8988T (cell line): Measurements from ENCODE around the gene SKOR1.

Experiments used
- DNase-seq: peaks from one replicate; pipeline ENCODE4 v3.0.0; 2011

The SKOR1 gene

GRCh38 chr15:67819636-67820035 is 5.7 kb upstream of the SKOR1 start:
- no peak for DNase-seq

DNA sequence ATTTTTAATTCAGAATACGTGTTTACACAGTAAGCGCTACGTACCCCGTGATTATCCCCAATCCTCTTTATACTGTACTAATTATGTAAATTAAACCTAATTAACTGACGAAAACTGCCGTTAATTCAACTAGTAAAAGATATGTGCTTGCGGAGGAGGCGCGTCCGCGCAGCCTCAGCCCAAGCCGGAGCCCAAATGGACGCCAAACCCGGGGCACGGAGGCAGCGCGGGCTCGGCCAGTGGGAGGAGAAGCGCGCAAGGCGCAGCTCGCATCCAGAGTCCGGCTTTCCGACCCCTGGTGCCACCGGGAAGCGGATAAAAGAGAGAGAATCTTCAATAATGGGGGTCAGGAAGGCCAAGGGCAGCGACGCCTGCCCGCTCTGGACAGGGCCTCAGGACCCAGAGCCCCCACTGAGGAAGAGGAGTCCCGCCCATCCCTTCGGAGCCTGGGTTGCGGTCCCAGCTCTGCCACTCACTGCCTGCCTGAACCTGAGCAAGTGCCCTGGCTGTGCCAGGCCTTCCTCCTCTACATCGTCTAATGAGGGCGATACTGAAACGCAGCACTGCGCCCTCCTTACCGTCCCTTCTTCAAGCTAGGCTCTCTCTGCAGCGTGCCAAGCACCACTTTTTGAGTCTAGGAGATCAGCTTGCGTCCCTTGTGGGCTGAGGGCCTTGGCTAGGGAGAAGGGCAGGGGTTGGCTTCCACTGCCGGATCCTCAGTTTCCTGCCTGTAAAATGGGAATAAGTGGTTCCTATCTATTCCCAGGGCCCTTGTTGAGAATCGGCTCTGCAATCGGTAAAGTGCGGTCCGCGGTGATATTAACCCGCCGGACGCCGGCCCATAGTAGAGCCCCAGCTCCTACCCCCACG is 5.0 kb upstream of the SKOR1 start:
- no peak for DNase-seq

DNA sequence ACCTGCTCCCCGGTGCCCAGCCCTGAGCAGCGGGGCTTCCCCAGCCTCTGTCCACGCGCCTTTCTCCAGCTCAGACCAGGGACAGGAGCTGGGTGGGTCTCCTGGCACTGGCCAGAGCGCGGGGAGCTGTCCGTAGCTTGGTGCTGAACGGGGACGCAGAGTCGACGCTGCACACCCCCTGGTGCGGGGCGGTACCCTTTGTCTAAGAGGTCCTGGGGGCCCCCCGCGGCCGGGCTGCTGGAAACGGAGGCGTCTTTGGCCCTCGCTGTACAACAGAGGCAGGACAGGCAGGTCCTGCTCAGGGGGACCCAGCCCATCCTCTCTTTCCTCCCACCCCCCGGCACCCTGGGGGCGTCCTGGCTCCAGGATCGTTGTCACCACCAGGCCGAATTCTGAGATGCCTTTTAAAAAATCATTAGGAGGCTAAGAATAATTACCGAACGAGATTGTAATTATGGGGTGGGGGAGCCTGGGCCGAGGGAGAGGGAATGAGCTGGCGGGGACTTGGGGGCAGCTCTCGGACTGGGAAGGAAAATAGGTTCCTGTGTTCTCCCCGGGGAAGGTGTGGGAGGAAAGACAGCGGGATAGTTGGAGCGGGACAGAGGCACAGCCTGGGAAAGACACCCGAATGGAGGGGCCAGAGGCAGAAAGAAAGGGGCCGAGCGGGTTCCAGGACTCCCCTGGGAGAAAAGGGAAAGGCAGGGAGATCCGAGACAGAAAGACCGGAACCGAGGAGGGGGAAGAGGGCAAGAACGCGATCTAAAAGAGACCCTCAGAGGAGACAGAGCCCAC is 4.1 kb upstream of the SKOR1 start:
- DNase-seq, result no peak

DNA sequence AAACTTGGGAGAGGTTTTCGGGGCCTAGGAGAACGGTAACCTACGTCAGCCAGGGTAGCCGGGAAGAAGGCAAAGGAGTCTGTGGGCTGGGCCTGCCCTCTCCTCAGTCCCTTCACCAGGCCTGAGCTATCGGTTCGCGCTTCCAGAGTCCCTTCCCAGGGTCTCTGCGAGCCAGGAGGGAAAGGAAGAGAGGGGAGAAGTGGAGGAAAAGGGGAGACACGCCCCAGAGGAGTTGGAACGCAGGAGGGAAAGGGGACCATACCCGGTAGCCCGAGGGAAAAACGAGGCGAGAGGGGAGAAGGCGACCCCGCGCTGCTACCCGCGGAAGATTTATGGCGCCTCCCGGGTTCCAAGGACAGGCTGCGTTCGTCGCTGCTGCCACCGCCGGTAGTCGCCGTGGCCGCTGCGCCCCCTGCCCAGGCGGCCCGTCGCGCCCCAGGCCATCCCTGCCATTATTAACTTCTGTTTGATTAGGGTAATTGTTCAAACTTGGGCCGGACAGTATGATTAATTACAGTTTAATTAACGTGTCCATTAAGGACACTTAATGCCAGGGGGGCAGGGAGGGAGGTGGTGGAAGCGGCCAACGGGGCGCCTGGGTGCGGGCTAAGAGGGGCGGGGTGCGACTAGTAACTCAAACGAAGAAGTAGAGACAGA is 3.4 kb upstream of the SKOR1 start:
- no peak for DNase-seq

- DNase-seq, result no peak
These were observed 2.6 kb upstream of the SKOR1 start for GRCh38 chr15:67822537-67823313.

DNA sequence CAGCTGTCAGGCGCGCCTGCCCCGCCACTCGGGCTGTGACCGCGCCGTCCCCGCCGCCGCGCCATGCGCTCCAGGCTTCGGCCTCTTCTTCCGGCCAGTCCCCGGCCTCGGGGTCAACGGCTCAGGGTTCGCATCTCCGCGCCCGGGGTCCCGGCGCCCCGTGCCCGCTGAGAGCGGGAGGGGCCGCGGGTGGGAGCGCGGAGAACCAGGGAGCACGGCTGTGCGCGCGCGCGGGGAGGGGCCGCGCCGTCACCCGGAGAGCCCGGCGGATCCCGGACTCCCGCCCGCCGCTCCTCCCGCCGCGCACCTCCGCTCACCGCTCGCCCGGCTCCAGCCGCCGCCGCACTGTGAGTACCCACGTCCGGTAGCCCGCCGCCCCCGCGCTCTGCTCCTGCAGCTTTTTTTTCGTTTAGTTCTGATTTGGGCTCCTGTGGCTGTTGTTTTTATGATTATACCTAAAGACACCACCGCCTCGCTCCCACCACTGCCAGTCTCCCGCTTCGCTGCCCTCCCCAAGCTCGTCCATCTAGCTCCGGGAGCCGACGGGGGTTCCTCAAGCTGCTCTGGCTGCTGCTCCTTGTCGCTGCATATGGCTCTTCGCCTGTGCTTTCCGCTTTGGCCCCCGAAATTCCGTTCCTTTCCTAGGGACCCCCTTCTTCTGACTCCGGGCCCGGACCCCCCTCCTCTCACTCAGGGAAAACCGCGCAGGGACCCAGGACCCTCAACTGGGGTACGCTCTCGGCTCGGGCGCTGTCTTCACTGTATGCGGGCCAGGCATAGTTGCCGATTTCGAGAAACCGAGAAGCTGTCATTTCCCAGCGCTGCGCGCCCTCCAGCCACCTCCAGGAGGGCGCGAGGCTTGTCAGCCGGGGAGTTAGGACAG is 1.8 kb upstream of the SKOR1 start:
- DNase-seq, result peak; percentile 81

DNA sequence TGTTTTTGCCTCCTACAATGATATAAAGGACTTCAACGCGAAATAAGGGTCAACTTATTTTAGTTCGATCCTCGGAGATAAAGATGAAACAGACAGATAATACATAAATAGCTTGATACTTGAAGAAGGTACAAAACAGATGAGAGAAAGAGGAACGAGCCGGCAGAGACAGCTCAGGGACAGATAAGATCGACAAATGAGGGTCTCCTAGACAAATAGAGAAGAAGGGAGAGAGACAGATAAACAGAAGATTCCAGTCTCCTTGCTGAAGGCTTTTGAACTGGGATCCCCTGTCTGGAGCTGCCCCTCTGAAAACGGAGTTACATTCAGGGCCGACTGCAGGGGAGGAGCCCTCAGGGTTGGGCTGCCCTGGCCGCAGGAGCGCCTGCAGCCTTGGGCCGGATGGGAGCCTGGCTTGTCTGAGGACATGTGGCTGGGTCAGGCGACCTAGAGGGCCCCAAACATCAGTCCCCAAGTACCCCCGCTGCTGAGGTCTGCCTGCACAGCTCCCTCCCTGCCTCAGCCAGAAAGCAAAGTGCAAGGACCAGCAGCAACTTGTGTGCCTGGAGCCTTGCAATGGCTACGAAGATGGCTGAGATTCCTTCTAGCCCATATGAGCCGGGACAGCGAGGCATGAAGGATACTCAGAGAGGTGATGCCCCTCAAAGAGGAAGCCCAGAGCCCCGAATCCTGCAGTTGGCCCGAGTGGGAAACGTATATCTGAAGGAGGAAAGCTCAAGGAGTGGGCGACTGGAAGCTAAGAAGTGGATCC is 926 bp upstream of the SKOR1 start:
- DNase-seq, result no peak

GRCh38 chr15:67825881-67826716 is 790 bp downstream of the SKOR1 start:
- no peak for DNase-seq

- no peak for DNase-seq
These were observed 1.6 kb downstream of the SKOR1 start for GRCh38 chr15:67826717-67827561.

GRCh38 chr15:67827562-67828277 is 2.4 kb downstream of the SKOR1 start:
- no peak for DNase-seq

DNA sequence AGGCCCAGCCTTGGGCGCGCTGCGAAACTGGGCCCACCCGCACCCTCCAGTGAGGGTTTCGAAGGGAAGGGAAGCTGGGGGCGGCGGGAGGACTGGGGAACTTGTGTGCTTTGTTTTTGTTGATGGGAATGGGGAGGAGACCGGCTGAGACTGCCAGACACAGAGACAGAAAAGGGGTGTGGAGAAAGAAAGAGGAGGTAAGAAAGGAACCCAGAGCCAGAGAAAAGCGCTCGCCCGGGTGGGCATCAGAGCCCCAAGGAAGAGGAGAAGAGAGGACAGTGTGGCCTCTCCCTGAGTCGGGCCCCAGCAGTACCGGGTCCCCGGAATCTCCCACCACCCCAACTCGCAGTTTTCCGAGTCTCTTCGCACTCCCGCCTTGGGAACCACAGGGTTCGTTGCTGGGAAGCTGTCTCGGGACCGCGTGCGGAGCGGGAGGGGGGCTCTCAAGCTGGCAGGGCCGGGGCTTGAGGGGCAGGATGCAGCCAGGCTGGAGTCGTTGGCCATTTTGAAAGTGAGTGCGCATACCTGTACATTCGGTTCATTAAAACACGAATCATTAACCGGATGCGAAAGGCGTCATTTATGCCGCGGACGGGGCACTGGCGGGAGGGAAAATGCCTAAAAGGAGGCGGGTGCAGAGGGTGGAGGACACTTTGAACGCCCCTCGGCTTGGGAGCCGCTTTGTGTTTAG is 3.1 kb downstream of the SKOR1 start:
- DNase-seq, result no peak

- no peak for DNase-seq
These were observed 3.8 kb downstream of the SKOR1 start for GRCh38 chr15:67828969-67829646.

- no peak for DNase-seq
These were observed 4.6 kb downstream of the SKOR1 start for GRCh38 chr15:67829647-67830504.

- no peak for DNase-seq
These were observed 6.1 kb downstream of the SKOR1 start for GRCh38 chr15:67831363-67831762.

- no peak for DNase-seq
These were observed 6.8 kb downstream of the SKOR1 start for GRCh38 chr15:67832031-67832551.
